Measurements from ENCODE around the gene MROH8.

DNA sequence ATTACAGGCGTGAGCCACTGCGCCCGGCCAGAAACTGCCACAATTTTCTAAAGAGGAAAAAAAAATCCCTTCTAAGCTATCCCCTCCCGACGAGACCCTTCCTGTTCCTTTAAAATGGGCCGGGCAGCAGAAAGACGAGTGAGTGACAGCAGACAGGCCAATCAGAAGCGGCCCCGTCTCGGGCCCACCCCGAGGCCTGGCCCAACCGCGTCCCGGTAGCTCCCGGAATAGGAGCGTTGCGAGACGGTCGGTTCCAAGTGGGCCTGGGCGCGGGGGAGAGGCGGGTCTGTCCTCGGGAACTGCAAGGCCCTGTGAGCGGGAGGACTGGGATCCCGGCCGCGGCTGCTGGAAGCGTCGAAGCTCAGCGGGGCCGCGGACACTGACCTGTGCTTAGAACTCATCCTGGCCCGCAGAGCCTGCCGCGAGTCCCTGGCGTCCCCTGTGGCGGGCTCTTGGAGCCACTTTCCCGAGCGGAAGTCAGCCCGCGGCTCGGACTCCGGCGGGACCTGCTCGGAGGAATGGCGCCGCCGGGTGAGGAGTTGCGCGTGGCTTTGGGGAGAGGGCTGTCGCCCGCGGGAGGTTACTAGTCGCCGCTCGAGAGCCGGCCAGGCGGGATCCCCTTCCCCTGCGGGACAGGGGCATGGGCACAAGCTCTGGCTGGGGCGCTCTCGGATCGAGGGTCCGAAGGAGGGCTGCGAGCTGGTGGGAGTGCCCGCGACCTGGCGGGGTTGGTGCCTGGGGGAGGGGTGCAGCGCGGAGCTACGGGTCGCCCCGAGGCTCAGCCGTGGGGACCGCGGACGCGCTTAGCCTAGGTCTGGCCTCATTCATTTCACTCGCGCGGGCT is at the start of gene MROH8, which contains the start of gene RPN2:
- TF ChIP-seq, protein P1, sequence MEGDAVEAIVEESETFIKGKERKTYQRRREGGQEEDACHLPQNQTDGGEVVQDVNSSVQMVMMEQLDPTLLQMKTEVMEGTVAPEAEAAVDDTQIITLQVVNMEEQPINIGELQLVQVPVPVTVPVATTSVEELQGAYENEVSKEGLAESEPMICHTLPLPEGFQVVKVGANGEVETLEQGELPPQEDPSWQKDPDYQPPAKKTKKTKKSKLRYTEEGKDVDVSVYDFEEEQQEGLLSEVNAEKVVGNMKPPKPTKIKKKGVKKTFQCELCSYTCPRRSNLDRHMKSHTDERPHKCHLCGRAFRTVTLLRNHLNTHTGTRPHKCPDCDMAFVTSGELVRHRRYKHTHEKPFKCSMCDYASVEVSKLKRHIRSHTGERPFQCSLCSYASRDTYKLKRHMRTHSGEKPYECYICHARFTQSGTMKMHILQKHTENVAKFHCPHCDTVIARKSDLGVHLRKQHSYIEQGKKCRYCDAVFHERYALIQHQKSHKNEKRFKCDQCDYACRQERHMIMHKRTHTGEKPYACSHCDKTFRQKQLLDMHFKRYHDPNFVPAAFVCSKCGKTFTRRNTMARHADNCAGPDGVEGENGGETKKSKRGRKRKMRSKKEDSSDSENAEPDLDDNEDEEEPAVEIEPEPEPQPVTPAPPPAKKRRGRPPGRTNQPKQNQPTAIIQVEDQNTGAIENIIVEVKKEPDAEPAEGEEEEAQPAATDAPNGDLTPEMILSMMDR (IDR thresholded peaks at IDR 0.05; ENCODE audit: low read length) = no peak
- TF ChIP-seq EZH2phosphoT487 (IDR thresholded peaks at IDR 0.05; ENCODE audit: low read length) = no peak
- TF ChIP-seq EZH2 (optimal IDR thresholded peaks at IDR 0.05; ENCODE audit: low read depth, low read length) = no peak
